ENCODE data around the gene DKK3.

The DKK3 gene

GRCh38 chr11:11966354-11966741 lies 42.1 kb downstream of the DKK3 start:
- no peak for DNase-seq

GRCh38 chr11:11965656-11966353 lies 42.6 kb downstream of the DKK3 start:
- DNase-seq, result no peak

- DNase-seq, result no peak
Observed at GRCh38 chr11:11965192-11965591, 43.2 kb downstream of the DKK3 start.

GRCh38 chr11:11964774-11965150 lies 43.7 kb downstream of the DKK3 start:
- DNase-seq, result no peak

- no peak for DNase-seq
Observed at GRCh38 chr11:11963842-11964773, 44.3 kb downstream of the DKK3 start.

- no peak for DNase-seq
Observed at GRCh38 chr11:11963067-11963466, 45.4 kb downstream of the DKK3 start.

GRCh38 chr11:11961399-11962028 lies 46.9 kb downstream of the DKK3 start:
- no peak for DNase-seq

GRCh38 chr11:11960687-11961086 lies 47.7 kb downstream of the DKK3 start:
- DNase-seq, result no peak

GRCh38 chr11:11959601-11960000 lies 48.8 kb downstream of the DKK3 start:
- no peak for DNase-seq

GRCh38 chr11:11958403-11959231 lies 49.8 kb downstream of the DKK3 start:
- no peak for DNase-seq

- DNase-seq, result no peak
Observed at GRCh38 chr11:11956006-11956405, 52.4 kb downstream of the DKK3 start.

GRCh38 chr11:11952036-11952435 lies 56.4 kb downstream of the DKK3 start:
- DNase-seq, result no peak

GRCh38 chr11:11949482-11949881 lies 58.9 kb downstream of the DKK3 start:
- DNase-seq, result no peak

- DNase-seq, result no peak
Observed at GRCh38 chr11:11948242-11948947, 60.0 kb downstream of the DKK3 start.

- DNase-seq, result no peak
Observed at GRCh38 chr11:11947825-11948224, 60.6 kb downstream of the DKK3 start.

- DNase-seq, result no peak
Observed at GRCh38 chr11:11946878-11947277, 61.5 kb downstream of the DKK3 start.

GRCh38 chr11:11946180-11946579 lies 62.2 kb downstream of the DKK3 start:
- DNase-seq, result no peak

GRCh38 chr11:11944444-11944843 lies 64.0 kb downstream of the DKK3 start:
- no peak for DNase-seq

- no peak for DNase-seq
Observed at GRCh38 chr11:11942668-11943067, 65.8 kb downstream of the DKK3 start.

- DNase-seq, result no peak
Observed at GRCh38 chr11:11940551-11940950, 67.9 kb downstream of the DKK3 start.

GRCh38 chr11:11937957-11938356 lies 70.5 kb downstream of the DKK3 start:
- DNase-seq, result no peak

GRCh38 chr11:11937433-11937832 lies 71.0 kb downstream of the DKK3 start:
- no peak for DNase-seq
